Mesendoderm (in vitro differentiated cells): ENCODE data around the gene OPN3.

ENCODE experiments used
- DNase-seq: peaks from one replicate; pipeline ENCODE4 v3.0.0; 2013
- H2AK5ac ChIP-seq: 2 replicates; pipeline ENCODE4 v1.6.1; 2013; ENCODE audit warnings: low read length, inconsistent platforms
- H2BK120ac ChIP-seq: 2 replicates; pipeline ENCODE4 v1.6.1; 2013; ENCODE audit warnings: low read depth, mild to moderate bottlenecking, low read length, moderate library complexity, mixed read lengths
- H2BK15ac ChIP-seq: replicated peaks from 2 replicates; pipeline ENCODE4 v1.6.1; 2013; ENCODE audit warnings: low read depth, mild to moderate bottlenecking, moderate library complexity
- H2BK5ac ChIP-seq: 2 replicates; pipeline ENCODE4 v1.6.1; 2013; ENCODE audit warnings: low read length, inconsistent platforms
- H3K18ac ChIP-seq: 2 replicates; pipeline ENCODE4 v1.6.1; 2013; ENCODE audit warnings: mild to moderate bottlenecking, low read length, mixed read lengths
- H3K23ac ChIP-seq: one replicate; pipeline ENCODE4 v1.6.1; 2013; ENCODE audit warnings: low read length
- H3K27ac ChIP-seq: 2 replicates; pipeline ENCODE4 v1.5.1; 2013; ENCODE audit warnings: low read depth, mild to moderate bottlenecking, inconsistent platforms, low read length, moderate library complexity
- H3K27me3 ChIP-seq: 2 replicates; pipeline ENCODE4 v1.6.1; 2013; ENCODE audit warnings: low read length, control low read depth, mild to moderate bottlenecking, inconsistent platforms; ENCODE audit not compliant: insufficient read depth, poor library complexity
- H3K36me3 ChIP-seq: 2 replicates; pipeline ENCODE4 v1.6.1; 2013; ENCODE audit warnings: low read length, inconsistent platforms; ENCODE audit not compliant: control insufficient read depth, insufficient read depth
- H3K4ac ChIP-seq: one replicate; pipeline ENCODE4 v1.6.1; 2013; ENCODE audit warnings: low read depth, mild to moderate bottlenecking, low read length, moderate library complexity
- H3K4me1 ChIP-seq: 2 replicates; pipeline ENCODE4 v1.6.1; 2013; ENCODE audit warnings: low read depth, low read length, inconsistent platforms; ENCODE audit not compliant: control insufficient read depth
- H3K4me2 ChIP-seq: 2 replicates; pipeline ENCODE4 v1.6.1; 2013; ENCODE audit warnings: low read length
- H3K4me3 ChIP-seq: 2 replicates; pipeline ENCODE4 v1.5.1; 2013; ENCODE audit warnings: mild to moderate bottlenecking, low read length
- H3K56ac ChIP-seq: one replicate; pipeline ENCODE4 v1.6.1; 2013; ENCODE audit warnings: low read length
- H3K79me1 ChIP-seq: 2 replicates; pipeline ENCODE4 v1.6.1; 2013; ENCODE audit warnings: low read length, inconsistent platforms
- H3K79me2 ChIP-seq: 2 replicates; pipeline ENCODE4 v1.6.1; 2013; ENCODE audit warnings: mild to moderate bottlenecking, low read length; ENCODE audit not compliant: control insufficient read depth, insufficient read depth
- H3K9ac ChIP-seq: 2 replicates; pipeline ENCODE4 v1.6.1; 2013; ENCODE audit warnings: low read length, inconsistent platforms
- H4K5ac ChIP-seq: one replicate; pipeline ENCODE4 v1.6.1; 2013; ENCODE audit warnings: low read length
- H4K8ac ChIP-seq: one replicate; pipeline ENCODE4 v1.6.1; 2013; ENCODE audit warnings: low read depth, mild to moderate bottlenecking, control low read depth, low read length, moderate library complexity
- WGBS: extraction: QIAGEN DNeasy Blood & Tissue Kit; methylation state at CpG from one replicate; pipeline ENCODE4 v1.1.7; 2013; ENCODE audit warnings: low lambda C conversion rate, missing lambda C conversion rate; ENCODE audit not compliant: insufficient coverage; ENCODE audit errors: extremely low coverage; 5-methylcytosine and 5-hydroxymethylcytosine counted together

OPN3 gene

GRCh38 chr1:241627453-241628259 lies 12.5 kb downstream of the OPN3 start:
- Histone ChIP-seq H3K79me1 (no peaks in the 10 kb centered on the region), H3K56ac (no peak overlapping the region), H2AK5ac (no peak overlapping the region), H3K4me2 (no peak overlapping the region), H3K9ac (no peak overlapping the region), H3K4me3 (no peak overlapping the region), H3K23ac (no peak overlapping the region), H3K18ac (no peak overlapping the region), H2BK15ac (no peak overlapping the region), H3K79me2 (no peaks in the 10 kb centered on the region), H4K8ac (no peak overlapping the region), H2BK120ac (no peak overlapping the region), H3K36me3 (no peaks in the 10 kb centered on the region), H3K27ac (no peak overlapping the region), H3K4me1 (no peaks in the 10 kb centered on the region), H3K27me3 (no peaks in the 10 kb centered on the region), H4K5ac (no peak overlapping the region), H2BK5ac (no peak overlapping the region), H3K4ac (no peak overlapping the region)
- peak; percentile 74 for DNase-seq
- no CpG with 5 or more reads among the region's 9 CpGs for whole genome bisulfite sequencing

- Histone ChIP-seq H3K56ac (no peak overlapping the region), H3K9ac (no peak overlapping the region), H3K79me2 (no peaks in the 10 kb centered on the region), H4K5ac (no peak overlapping the region), H3K27me3 (no peaks in the 10 kb centered on the region), H3K18ac (no peak overlapping the region), H2BK120ac (no peak overlapping the region), H3K4me1 (no peaks in the 10 kb centered on the region), H3K36me3 (no peaks in the 10 kb centered on the region), H3K4me2 (no peak overlapping the region), H4K8ac (no peak overlapping the region), H3K4me3 (no peak overlapping the region), H3K4ac (no peak overlapping the region), H2BK5ac (no peak overlapping the region), H3K27ac (no peak overlapping the region), H2AK5ac (no peak overlapping the region), H2BK15ac (no peak overlapping the region), H3K23ac (no peak overlapping the region), H3K79me1 (no peaks in the 10 kb centered on the region)
- no CpG with 5 or more reads among the region's 2 CpGs for WGBS
- DNase-seq: no peak
Observed at GRCh38 chr1:241624935-241625334, 15.2 kb downstream of the OPN3 start.

- Histone ChIP-seq H3K36me3 (no peaks in the 10 kb centered on the region), H4K5ac (no peak overlapping the region), H3K56ac (no peak overlapping the region), H3K4me1 (no peaks in the 10 kb centered on the region), H4K8ac (no peak overlapping the region), H3K4me3 (no peak overlapping the region), H3K79me1 (no peaks in the 10 kb centered on the region), H3K9ac (no peak overlapping the region), H3K23ac (no peak overlapping the region), H2BK5ac (no peak overlapping the region), H2BK120ac (no peak overlapping the region), H2AK5ac (no peak overlapping the region), H3K79me2 (no peaks in the 10 kb centered on the region), H3K4me2 (no peak overlapping the region), H3K27ac (no peak overlapping the region), H3K27me3 (no peaks in the 10 kb centered on the region), H2BK15ac (no peak overlapping the region), H3K18ac (no peak overlapping the region), H3K4ac (no peak overlapping the region)
- no CpG with 5 or more reads among the region's 5 CpGs for WGBS
- no peak for DNase-seq
Observed at GRCh38 chr1:241622669-241623068, 17.5 kb downstream of the OPN3 start.

GRCh38 chr1:241617426-241617825 lies 22.7 kb downstream of the OPN3 start:
- Histone ChIP-seq H3K18ac (no peak overlapping the region), H3K4me3 (no peak overlapping the region), H4K8ac (no peak overlapping the region), H3K36me3 (no peaks in the 10 kb centered on the region), H3K79me1 (no peaks in the 10 kb centered on the region), H2BK120ac (no peak overlapping the region), H3K27ac (no peak overlapping the region), H2BK5ac (no peak overlapping the region), H2AK5ac (no peak overlapping the region), H3K4ac (no peak overlapping the region), H3K56ac (no peak overlapping the region), H3K23ac (no peak overlapping the region), H3K79me2 (no peaks in the 10 kb centered on the region), H3K27me3 (no peaks in the 10 kb centered on the region), H3K4me1 (no peaks in the 10 kb centered on the region), H2BK15ac (no peak overlapping the region), H3K4me2 (no peak overlapping the region), H3K9ac (no peak overlapping the region), H4K5ac (no peak overlapping the region)
- no CpG with 5 or more reads among the region's 7 CpGs for WGBS
- DNase-seq: no peak

- Histone ChIP-seq H3K36me3 (no peaks in the 10 kb centered on the region), H3K79me2 (no peaks in the 10 kb centered on the region), H3K56ac (no peak overlapping the region), H3K4me3 (no peak overlapping the region), H2BK5ac (no peak overlapping the region), H3K27ac (no peak overlapping the region), H3K79me1 (no peaks in the 10 kb centered on the region), H3K9ac (no peak overlapping the region), H3K27me3 (no peaks in the 10 kb centered on the region), H3K18ac (no peak overlapping the region), H4K5ac (no peak overlapping the region), H4K8ac (no peak overlapping the region), H2BK15ac (no peak overlapping the region), H2AK5ac (no peak overlapping the region), H3K23ac (no peak overlapping the region), H2BK120ac (no peak overlapping the region), H3K4ac (no peak overlapping the region), H3K4me1 (no peaks in the 10 kb centered on the region), H3K4me2 (no peak overlapping the region)
- peak; percentile 13 for DNase-seq
- WGBS: no CpG with 5 or more reads among the region's 8 CpGs
Observed at GRCh38 chr1:241615043-241615974, 24.9 kb downstream of the OPN3 start.
